Caco-2 (cell line): ENCODE measurements around the gene CDC14B. TPM values are rescaled to one million over a fixed set of nuclear protein-coding genes. Genes with fewer than 3 reads are reported as not detected.

Source experiments
- BruUV-seq: library from RNA; stranded (reverse); fragments of 400-500 nt; replicated peaks from 2 replicates; lab custom pipeline; 2021; lab: Mats Ljungman, UMichigan
- CTCF ChIA-PET: fragments of 300-600 bp; sonication (Branson Sonifier 250); formaldehyde crosslinking; loops from one replicate; lab custom pipeline; 2022; ENCODE audit warnings: antibody characterized with exemption; lab: Charles Lee
- POLR2A ChIA-PET: fragments of 300-600 bp; sonication (Branson Sonifier 250); formaldehyde crosslinking; loops from one replicate; lab custom pipeline; 2022; ENCODE audit warnings: antibody characterized with exemption; lab: Charles Lee
- DNase-seq, 2 experiments: peaks; one replicate each; pipeline versions ENCODE4 v3.0.0 to v3.0.0-alpha.2; 2020 to 2022
- H3K27me3 ChIP-seq: replicated peaks from 2 replicates; pipeline ENCODE4 v1.6.0; 2011; ENCODE audit warnings: low read length; ENCODE audit not compliant: control insufficient read depth, insufficient read depth
- H3K36me3 ChIP-seq: 2 replicates; pipeline ENCODE4 v1.5.1; 2011; ENCODE audit warnings: low read length; ENCODE audit not compliant: control insufficient read depth, insufficient read depth
- H3K4me1 ChIP-seq: fragments of 250-450 bp; sonication (Bioruptor Pico); 2 replicates; pipeline ENCODE4 v1.5.1; 2020; ENCODE audit warnings: mild to moderate bottlenecking
- H3K4me3 ChIP-seq: 2 replicates; pipeline ENCODE4 v1.5.1; 2011; ENCODE audit warnings: low read depth, mild to moderate bottlenecking, control low read depth, low read length
- H3K9me3 ChIP-seq: fragments of 250-450 bp; sonication (Bioruptor Pico); 2 replicates; pipeline ENCODE4 v1.5.1; 2020; ENCODE audit warnings: mild to moderate bottlenecking, moderate library complexity
- H3K27ac Mint-ChIP-seq: one replicate; pipeline ENCODE4 v1.8.0; 2022; ENCODE audit warnings: mixed read lengths; ENCODE audit not compliant: unreplicated experiment
- H3K27me3 Mint-ChIP-seq: one replicate; pipeline ENCODE4 v1.8.0; 2022; ENCODE audit warnings: mixed read lengths; ENCODE audit not compliant: insufficient read depth, unreplicated experiment
- H3K36me3 Mint-ChIP-seq: one replicate; pipeline ENCODE4 v1.8.0; 2022; ENCODE audit warnings: mild to moderate bottlenecking, mixed read lengths; ENCODE audit not compliant: insufficient read depth, unreplicated experiment
- H3K4me1 Mint-ChIP-seq: one replicate; pipeline ENCODE4 v1.8.0; 2022; ENCODE audit warnings: low read depth, mixed read lengths; ENCODE audit not compliant: unreplicated experiment
- H3K4me3 Mint-ChIP-seq: one replicate; pipeline ENCODE4 v1.8.0; 2022; ENCODE audit warnings: mild to moderate bottlenecking, moderate library complexity, mixed read lengths; ENCODE audit not compliant: unreplicated experiment
- H3K9me3 Mint-ChIP-seq: one replicate; pipeline ENCODE4 v1.8.0; 2022; ENCODE audit warnings: mixed read lengths; ENCODE audit not compliant: unreplicated experiment
- CTCF ChIP-seq, 2 experiments: fragments of 200-600 bp in 1 of 2; IDR thresholded peaks; 1 replicate in 1 of 2; 2 replicates in 1 of 2; pipeline versions ENCODE4 v1.5.1 to v1.8.0; 2011 to 2022; ENCODE audit warnings: antibody characterized with exemption in 1 of 2, control low read depth in 1 of 2, inconsistent platforms in 1 of 2, low read depth in 1 of 2, low read length in 1 of 2, mild to moderate bottlenecking in 1 of 2, moderate library complexity in 1 of 2; ENCODE audit not compliant: insufficient read depth in 1 of 2, severe bottlenecking in 1 of 2, unreplicated experiment in 1 of 2
- intact Hi-C: fragments of 100-400 bp; cut with micrococcal nuclease; formaldehyde crosslinking; loops from one replicate; pipeline ENCODE4 v1.10.0; 2022; ENCODE audit not compliant: unreplicated experiment
- total RNA-seq: library from RNA; stranded (reverse); gene quantifications from 2 replicates; pipeline ENCODE4 v1.2.3, GENCODE V29; 2022

Gene CDC14B
- total RNA-seq, 1 experiment from 2014 or later = 81.4 TPM

GRCh38 chr9:96478829-96479371 lies 140.7 kb downstream of the CDC14B start:
- Histone ChIP-seq H3K9me3 (no peaks in the 10 kb centered on the region), H3K27me3 (no peaks in the 10 kb centered on the region), H3K4me3 (no peak overlapping the region), H3K36me3 (no peaks in the 10 kb centered on the region), H3K4me1 (no peaks in the 10 kb centered on the region)
- H3K4me1 Mint-ChIP-seq = no peaks in the 10 kb centered on the region
- H3K27me3 Mint-ChIP-seq = no peaks in the 10 kb centered on the region
- ChIA-PET POLR2A (no interaction called here), CTCF (no interaction called here)
- H3K4me3 Mint-ChIP-seq = no peak overlapping the region
- no peak overlapping the region for H3K27ac Mint-ChIP-seq
- no TSS peak for BruUV-seq
- DNase-seq = no peak
- no peak for TF ChIP-seq CTCF (IDR thresholded peaks at IDR 0.05; ENCODE audit: insufficient read depth in 1 of 2, low read depth in 1 of 2, low read length in 1 of 2, severe bottlenecking in 1 of 2, unreplicated experiment in 1 of 2)
- intact Hi-C loops = no loop called here
- H3K9me3 Mint-ChIP-seq = no peaks in the 10 kb centered on the region
- H3K36me3 Mint-ChIP-seq = peaks cover 42% of the 10 kb centered on the region

DNA sequence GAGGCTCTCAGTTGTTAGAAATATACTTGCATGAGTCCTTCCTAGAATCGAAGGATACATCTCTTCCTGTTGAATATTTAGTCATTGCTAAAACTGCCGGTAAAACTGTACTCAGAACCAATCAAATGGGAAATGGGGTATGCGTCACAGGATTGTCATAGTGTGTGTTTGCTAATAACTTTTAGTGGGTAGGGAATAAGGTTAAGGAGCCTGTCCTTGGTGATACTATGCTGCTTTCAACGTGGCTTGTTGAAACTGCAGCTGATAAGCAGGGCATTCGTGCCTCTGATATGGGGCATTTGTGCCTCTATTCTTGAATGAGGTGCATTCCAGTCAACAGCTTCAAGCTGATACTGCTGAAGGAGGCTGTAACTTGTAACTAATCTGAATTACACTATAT lies 143.1 kb downstream of the CDC14B start:
- POLR2A ChIA-PET = no interaction called here
- BruUV-seq = no TSS peak

DNA sequence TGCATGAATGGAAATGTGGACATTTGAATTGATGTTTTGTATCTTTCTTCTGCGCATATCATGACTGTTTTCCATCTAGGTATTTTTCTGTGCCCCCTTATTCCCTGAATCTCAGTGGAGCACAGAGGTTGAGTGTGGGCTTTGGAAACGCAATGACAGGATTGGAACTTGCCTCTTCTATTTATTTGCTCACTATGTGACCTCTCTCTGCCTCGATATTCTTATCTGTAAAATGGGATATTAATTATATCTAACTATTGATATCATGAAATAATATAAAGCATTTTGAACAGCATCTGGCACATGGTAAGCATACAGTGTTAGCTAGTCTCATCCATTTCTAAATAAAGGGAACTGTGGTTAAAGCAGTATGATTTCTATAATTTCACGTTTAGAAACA lies 143.6 kb downstream of the CDC14B start:
- no peaks in the 10 kb centered on the region for H3K27me3 Mint-ChIP-seq
- BruUV-seq = no TSS peak
- TF ChIP-seq CTCF (IDR thresholded peaks at IDR 0.05; ENCODE audit: insufficient read depth in 1 of 2, low read depth in 1 of 2, low read length in 1 of 2, severe bottlenecking in 1 of 2, unreplicated experiment in 1 of 2) = no peak
- POLR2A ChIA-PET = no interaction called here
- Histone ChIP-seq H3K27me3 (no peaks in the 10 kb centered on the region), H3K9me3 (no peaks in the 10 kb centered on the region), H3K4me3 (no peak overlapping the region), H3K4me1 (no peaks in the 10 kb centered on the region), H3K36me3 (no peaks in the 10 kb centered on the region)
- H3K27ac Mint-ChIP-seq = no peak overlapping the region
- CTCF ChIA-PET = no interaction called here
- peaks cover 30% of the 10 kb centered on the region for H3K36me3 Mint-ChIP-seq
- DNase-seq = no peak
- H3K4me3 Mint-ChIP-seq = no peak overlapping the region
- intact Hi-C loops = no loop called here
- H3K4me1 Mint-ChIP-seq = no peaks in the 10 kb centered on the region
- no peaks in the 10 kb centered on the region for H3K9me3 Mint-ChIP-seq

More for the DNA sequence above, 143.1 kb downstream of the CDC14B start:
- Mint-ChIP-seq H3K27me3 (no peaks in the 10 kb centered on the region), H3K36me3 (peaks cover 24% of the 10 kb centered on the region), H3K9me3 (no peaks in the 10 kb centered on the region), H3K27ac (no peak overlapping the region), H3K4me1 (no peaks in the 10 kb centered on the region), H3K4me3 (no peak overlapping the region)
- Histone ChIP-seq H3K36me3 (no peaks in the 10 kb centered on the region), H3K4me1 (no peaks in the 10 kb centered on the region), H3K4me3 (no peak overlapping the region), H3K27me3 (no peaks in the 10 kb centered on the region), H3K9me3 (no peaks in the 10 kb centered on the region)
- TF ChIP-seq CTCF (IDR thresholded peaks at IDR 0.05; ENCODE audit: insufficient read depth in 1 of 2, low read depth in 1 of 2, low read length in 1 of 2, severe bottlenecking in 1 of 2, unreplicated experiment in 1 of 2) = no peak
- CTCF ChIA-PET = no interaction called here
- intact Hi-C loops = no loop called here
- no peak for DNase-seq
